DND-41 (cell line): ENCODE data around the gene WDR90.

Source experiments
- CTCF ChIP-seq: IDR thresholded peaks from 2 replicates; pipeline ENCODE4 v1.5.1; 2012; ENCODE audit warnings: borderline replicate concordance, low read length, moderate library complexity, mild to moderate bottlenecking; ENCODE audit not compliant: poor library complexity, severe bottlenecking; ENCODE audit errors: extremely low read depth
- EZH2 ChIP-seq: IDR thresholded peaks from 3 replicates; pipeline ENCODE4 v1.6.1; 2012; ENCODE audit warnings: borderline replicate concordance, low read depth, mild to moderate bottlenecking, moderate library complexity, low read length, inconsistent platforms; ENCODE audit not compliant: severe bottlenecking

- TF ChIP-seq CTCF (no peak), EZH2 (no peak)
Observed at GRCh38 chr16:637081-638018, 11.8 kb upstream of the WDR90 start.
